CD14-positive monocyte (primary cell): ENCODE measurements around the gene ARVCF. TPM values are rescaled to one million over a fixed set of nuclear protein-coding genes. Genes with fewer than 3 reads are reported as not detected.

ENCODE experiments used
- DNase-seq, 3 donors: peaks; one replicate each; pipeline ENCODE4 v3.0.0-alpha.2; 2011 to 2022
- H2AFZ ChIP-seq: 2 replicates; pipeline ENCODE4 v1.6.0; 2012; ENCODE audit warnings: mild to moderate bottlenecking, low read depth, low read length, inconsistent platforms; ENCODE audit not compliant: insufficient read depth, poor library complexity, severe bottlenecking
- H3K27ac ChIP-seq, 2 donors: 1 replicate in 1 of 2; 2 replicates in 1 of 2; pipeline ENCODE4 v1.5.1; 2012 to 2013; ENCODE audit warnings: low read length in 2 of 2, control low read depth in 1 of 2, inconsistent platforms in 1 of 2, low read depth in 1 of 2, mild to moderate bottlenecking in 1 of 2
- H3K27me3 ChIP-seq, 2 donors: one replicate each; pipeline versions ENCODE4 v1.6.0 to v1.6.1; 2011 to 2013; ENCODE audit warnings: low read length in 2 of 2; ENCODE audit not compliant: control insufficient read depth in 2 of 2, insufficient read depth in 2 of 2
- H3K36me3 ChIP-seq, 2 donors: replicated peaks in 1 of 2; 1 replicate in 1 of 2; 2 replicates in 1 of 2; pipeline versions ENCODE4 v1.5.1 to v1.6.1; 2012 to 2013; ENCODE audit warnings: low read length in 2 of 2, control low read depth in 1 of 2, inconsistent platforms in 1 of 2, mild to moderate bottlenecking in 1 of 2; ENCODE audit not compliant: insufficient read depth in 2 of 2, control insufficient read depth in 1 of 2
- H3K4me1 ChIP-seq, 2 donors: 1 replicate in 1 of 2; 2 replicates in 1 of 2; pipeline versions ENCODE4 v1.5.1 to v1.6.1; 2012 to 2013; ENCODE audit warnings: low read length in 2 of 2, control low read depth in 1 of 2, inconsistent platforms in 1 of 2, mild to moderate bottlenecking in 1 of 2, moderate library complexity in 1 of 2; ENCODE audit not compliant: insufficient read depth in 2 of 2, control insufficient read depth in 1 of 2
- H3K4me2 ChIP-seq: replicated peaks from 2 replicates; pipeline ENCODE3; 2012; ENCODE audit warnings: low read length, moderate library complexity, mild to moderate bottlenecking; ENCODE audit not compliant: poor library complexity, severe bottlenecking; ENCODE audit errors: extremely low read depth
- H3K4me3 ChIP-seq, 3 experiments: fragments of 200-600 bp in 1 of 3; sonication (generic) in 1 of 3; replicated peaks in 1 of 3; 1 replicate in 2 of 3; 2 replicates in 1 of 3; pipeline ENCODE4 v1.5.1; 2011 to 2013; ENCODE audit warnings: low read length in 3 of 3, mild to moderate bottlenecking in 3 of 3, control low read depth in 2 of 3, low read depth in 2 of 3, inconsistent platforms in 1 of 3, moderate library complexity in 1 of 3
- H3K79me2 ChIP-seq: 2 replicates; pipeline ENCODE4 v1.6.0; 2012; ENCODE audit warnings: mild to moderate bottlenecking, control low read depth, inconsistent platforms, low read length, moderate library complexity; ENCODE audit not compliant: insufficient read depth
- H3K9ac ChIP-seq: 2 replicates; pipeline ENCODE4 v1.6.0; 2017; ENCODE audit warnings: low read length, mild to moderate bottlenecking; ENCODE audit not compliant: insufficient read depth, poor library complexity, severe bottlenecking
- H3K9me3 ChIP-seq, 2 donors: replicated peaks in 1 of 2; 1 replicate in 1 of 2; 2 replicates in 1 of 2; pipeline versions ENCODE4 v1.5.1 to v1.6.1; 2012 to 2013; ENCODE audit warnings: low read length in 2 of 2, control low read depth in 1 of 2; ENCODE audit not compliant: control insufficient read depth in 1 of 2, insufficient read depth in 1 of 2
- H4K20me1 ChIP-seq: 2 replicates; pipeline ENCODE4 v1.6.0; 2012; ENCODE audit warnings: mild to moderate bottlenecking, low read length, control low read depth, moderate library complexity; ENCODE audit not compliant: insufficient read depth
- H3K27ac Mint-ChIP-seq, 7 donors: one replicate each; pipeline ENCODE4 v1.8.0; 2020; ENCODE audit warnings: mild to moderate bottlenecking in 7 of 7, mixed read lengths in 7 of 7, moderate library complexity in 6 of 7, inconsistent platforms in 2 of 7
- H3K27me3 Mint-ChIP-seq, 3 donors: one replicate each; pipeline ENCODE4 v1.8.0; 2021 to 2022; ENCODE audit warnings: low read depth in 3 of 3, mild to moderate bottlenecking in 3 of 3, mixed read lengths in 3 of 3, moderate library complexity in 3 of 3, inconsistent platforms in 1 of 3
- H3K36me3 Mint-ChIP-seq, 2 donors: one replicate each; pipeline ENCODE4 v1.8.0; 2020; ENCODE audit warnings: mixed read lengths in 2 of 2, inconsistent platforms in 1 of 2, mild to moderate bottlenecking in 1 of 2
- H3K4me1 Mint-ChIP-seq: one replicate; pipeline ENCODE4 v1.8.0; 2020; ENCODE audit warnings: mild to moderate bottlenecking, mixed read lengths
- H3K4me3 Mint-ChIP-seq, 2 donors: one replicate each; pipeline ENCODE4 v1.8.0; 2020; ENCODE audit warnings: mild to moderate bottlenecking in 2 of 2, mixed read lengths in 2 of 2, moderate library complexity in 1 of 2
- H3K9me3 Mint-ChIP-seq, 7 donors: one replicate each; pipeline ENCODE4 v1.8.0; 2020 to 2022; ENCODE audit warnings: mixed read lengths in 7 of 7, mild to moderate bottlenecking in 6 of 7, moderate library complexity in 6 of 7, inconsistent platforms in 2 of 7
- CTCF ChIP-seq: fragments of 200-600 bp; IDR thresholded peaks from one replicate; pipeline ENCODE4 v1.8.0; 2022; ENCODE audit warnings: antibody characterized with exemption, mild to moderate bottlenecking
- WGBS: methylation state at CpG from one replicate; pipeline ENCODE4 v1.1.5; 2013; ENCODE audit warnings: missing lambda C conversion rate; ENCODE audit not compliant: insufficient coverage; 5-methylcytosine and 5-hydroxymethylcytosine counted together
- intact Hi-C, 2 donors: fragments of 100-400 bp; cut with micrococcal nuclease; formaldehyde crosslinking; loops; one replicate each; pipeline versions ENCODE4 v1.15.0 to v1.15.1; 2023
- polyA plus RNA-seq, 3 donors: library from polyadenylated mRNA; depleted of rRNA in 1 of 3; unstranded in 2 of 3; stranded (reverse) in 1 of 3; fragments of 300-500 nt in 2 of 3; fragments of >200 nt in 1 of 3; fragmentation: Illumina TruSeq in 2 of 3; gene quantifications; 1 replicate in 2 of 3; 2 replicates in 1 of 3; pipeline ENCODE4 v1.2.3, GENCODE V29; 2012 to 2021

Gene ARVCF
- polyA plus RNA-seq, 3 donors, result 0.31 to 2.6 (median 0.44) TPM

DNA sequence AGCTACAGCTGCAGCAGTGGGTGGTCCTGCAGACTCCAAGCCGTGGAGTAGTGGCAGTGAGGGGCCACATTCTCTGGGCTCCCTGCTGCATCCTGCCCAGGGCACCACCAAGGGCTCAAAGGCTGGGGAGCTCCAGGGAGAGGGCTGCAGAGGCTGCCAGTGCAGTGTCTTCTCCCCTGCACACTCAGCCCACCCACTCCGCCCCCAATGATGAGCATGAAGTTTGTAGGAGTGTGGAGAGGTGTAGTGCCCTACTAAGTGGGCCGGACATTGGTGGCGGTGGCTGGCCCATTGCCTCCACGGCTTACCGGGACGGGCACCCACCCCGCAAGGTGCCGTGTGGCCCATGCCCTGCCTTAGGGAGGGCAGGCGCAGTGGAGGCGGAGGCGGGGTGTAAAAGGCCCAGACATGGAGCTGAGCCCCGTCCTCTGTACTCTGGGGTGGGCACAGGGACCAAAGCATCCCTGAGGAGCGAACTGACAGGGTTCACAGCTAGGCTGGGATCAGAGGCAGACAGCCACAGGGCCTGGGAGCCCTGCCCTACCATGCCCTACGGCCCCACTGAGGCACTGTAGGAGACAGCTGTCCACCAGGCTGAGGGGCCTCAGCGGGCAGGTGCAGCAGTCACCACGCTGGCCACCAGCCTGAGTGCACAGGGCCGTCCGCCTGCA lies 18.9 kb downstream of the ARVCF start:
- no peaks in the 10 kb centered on the region for H3K4me1 ChIP-seq
- H3K4me2 ChIP-seq, result no peak overlapping the region
- H3K27ac ChIP-seq, result no peak overlapping the region
- H3K27me3 ChIP-seq, result no peaks in the 10 kb centered on the region
- H3K9me3 ChIP-seq, result no peaks in the 10 kb centered on the region
- Mint-ChIP-seq H3K27me3 (peaks cover 8 to 22% (median 10%) of the 10 kb centered on the region in 3 donors), H3K27ac (no peak overlapping the region), H3K9me3 (peaks cover 0 to 4% (median 2%) of the 10 kb centered on the region in 7 donors), H3K36me3 (no peaks in the 10 kb centered on the region), H3K4me3 (no peak overlapping the region), H3K4me1 (no peaks in the 10 kb centered on the region)
- no peaks in the 10 kb centered on the region for H3K36me3 ChIP-seq
- DNase-seq, result no peak
- no peaks in the 10 kb centered on the region for H4K20me1 ChIP-seq
- H3K9ac ChIP-seq, result no peak overlapping the region
- TF ChIP-seq CTCF, result no peak
- no peak overlapping the region for H3K4me3 ChIP-seq
- WGBS, result 94% methylated on average over 14 of the region's 19 CpGs
- no peak overlapping the region for H2AFZ ChIP-seq
- intact Hi-C loops, result no loop called here
- no peaks in the 10 kb centered on the region for H3K79me2 ChIP-seq

- Histone ChIP-seq H3K4me3 (no peak overlapping the region), H4K20me1 (no peaks in the 10 kb centered on the region), H3K27ac (no peak overlapping the region), H3K9ac (no peak overlapping the region), H3K4me2 (no peak overlapping the region), H3K36me3 (no peaks in the 10 kb centered on the region), H3K79me2 (no peaks in the 10 kb centered on the region), H2AFZ (no peak overlapping the region), H3K4me1 (no peaks in the 10 kb centered on the region), H3K9me3 (no peaks in the 10 kb centered on the region), H3K27me3 (no peaks in the 10 kb centered on the region)
- H3K4me3 Mint-ChIP-seq, result no peak overlapping the region
- intact Hi-C loops, result no loop called here
- no peaks in the 10 kb centered on the region for H3K4me1 Mint-ChIP-seq
- peaks cover 8 to 19% (median 10%) of the 10 kb centered on the region in 3 donors for H3K27me3 Mint-ChIP-seq
- peaks cover 0 to 2% (median 0%) of the 10 kb centered on the region in 7 donors for H3K9me3 Mint-ChIP-seq
- 85% methylated on average over 11 of the region's 12 CpGs for WGBS
- H3K27ac Mint-ChIP-seq, result no peak overlapping the region
- no peaks in the 10 kb centered on the region for H3K36me3 Mint-ChIP-seq
- no peak for TF ChIP-seq CTCF
- no peak for DNase-seq
Observed at GRCh38 chr22:19996694-19997384, 19.8 kb downstream of the ARVCF start.
